H1 (cell line): ENCODE measurements around the gene CFHR4. TPM values are rescaled to one million over a fixed set of nuclear protein-coding genes. Genes with fewer than 3 reads are reported as not detected.

Source experiments
- CHD1 ChIP-seq: IDR thresholded peaks from 2 replicates; pipeline ENCODE4 v1.6.1; 2012; ENCODE audit warnings: low read depth, low read length, improper control_type of control experiment
- CREB1 ChIP-seq: IDR thresholded peaks from 2 replicates; pipeline ENCODE4 v1.6.1; 2012; ENCODE audit warnings: inconsistent platforms
- KDM1A ChIP-seq: fragments of 200-600, 300-600 bp; sonication (generic); IDR thresholded peaks from 2 replicates; pipeline ENCODE4 v1.7.1; 2016; ENCODE audit warnings: mild to moderate bottlenecking, low read length, borderline replicate concordance
- PHF8 ChIP-seq: fragments of 200-600 bp; sonication (generic); conservative IDR thresholded peaks from 2 replicates; pipeline ENCODE4 v1.7.1; 2012; ENCODE audit warnings: low read depth, mild to moderate bottlenecking, inconsistent platforms, low read length, moderate library complexity
- POU5F1 ChIP-seq: IDR thresholded peaks from 2 replicates; pipeline ENCODE4 v1.6.1; 2011; ENCODE audit warnings: low read depth, mild to moderate bottlenecking, low read length, moderate library complexity
- TCF12 ChIP-seq: IDR thresholded peaks from 2 replicates; pipeline ENCODE4 v1.6.1; 2011; ENCODE audit warnings: low read depth, mild to moderate bottlenecking, low read length
- TEAD4 ChIP-seq: IDR thresholded peaks from 2 replicates; pipeline ENCODE4 v1.6.1; 2012; ENCODE audit warnings: low read depth, low read length, inconsistent platforms, mixed read lengths
- YY1 ChIP-seq: IDR thresholded peaks from 2 replicates; pipeline ENCODE4 v1.6.1; 2011; ENCODE audit warnings: low read depth, mild to moderate bottlenecking, low read length
- ZNF274 ChIP-seq: IDR thresholded peaks from 2 replicates; pipeline ENCODE4 v1.7.0; 2012; ENCODE audit warnings: low read length, borderline replicate concordance; ENCODE audit errors: extremely low read depth
- polyA plus RNA-seq, 7 experiments: library from polyadenylated mRNA; depleted of rRNA in 3 of 7; stranded (reverse) in 5 of 7; unstranded in 2 of 7; fragments of >200 nt in 5 of 7; fragments of 200-250 nt in 2 of 7; gene quantifications; 1 replicate in 5 of 7; 2 replicates in 1 of 7; 4 replicates in 1 of 7; pipeline versions ENCODE4 v1.2.1 to v1.2.3, GENCODE V29; 2011 to 2013; ENCODE audit warnings: missing spikeins in 2 of 7, mixed read lengths in 2 of 7
- total RNA-seq: library from RNA; stranded (reverse); fragmentation: NEBNext Ultra II Directional; extraction: Animal tissue kit (Norgen Biotek cat#: 25700); gene quantifications from 2 replicates; pipeline ENCODE4 v1.2.1, GENCODE V29; 2021

Gene CFHR4
- total and polyA plus RNA-seq, 2 of the 8 experiments (the other 6 are each of a cell fraction or from before 2014, with no cell fraction given), result not detected

DNA sequence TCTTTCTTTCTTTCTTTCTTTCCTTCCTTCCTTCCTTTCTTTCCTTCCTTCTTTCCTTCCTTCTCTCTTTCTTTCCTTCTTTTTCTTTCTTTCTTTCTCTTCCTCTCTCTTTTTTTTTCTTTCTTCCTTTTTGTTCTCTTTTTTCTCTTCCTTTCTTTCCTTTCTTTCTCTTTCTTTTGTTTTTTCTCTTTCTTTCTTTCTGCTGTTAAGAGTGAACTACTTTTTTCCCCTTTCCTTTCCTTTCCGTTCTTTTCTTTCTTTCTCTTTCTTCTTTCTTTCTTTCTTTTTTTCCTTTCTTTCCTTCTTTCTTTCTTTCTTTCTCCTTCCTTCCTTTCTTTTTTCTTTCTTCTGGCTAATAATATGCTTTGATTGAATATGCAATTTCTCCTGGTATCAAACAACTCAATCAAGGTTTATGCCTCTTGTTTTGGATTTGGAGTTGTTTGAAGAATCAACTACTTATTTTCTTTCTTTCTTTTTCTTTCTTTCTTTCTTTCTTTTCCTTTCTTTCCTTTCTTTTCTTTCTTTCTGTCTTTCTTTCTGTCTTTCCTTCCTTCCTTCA is 27.4 kb upstream of the CFHR4 start (continued):
- TF ChIP-seq TCF12, result no peak
- TF ChIP-seq PHF8, result no peak
- no peak for TF ChIP-seq YY1
- TF ChIP-seq POU5F1, result no peak
- no peak for TF ChIP-seq KDM1A
- TF ChIP-seq ZNF274, result no peak
- TF ChIP-seq CREB1, result no peak
- no peak for TF ChIP-seq CHD1
- TF ChIP-seq TEAD4, result no peak
